ENCODE results near the gene KAZALD1. TPM values are rescaled to one million over a fixed set of nuclear protein-coding genes. Genes with fewer than 3 reads are reported as not detected.

The KAZALD1 gene
- total RNA-seq, 1 experiment from 2014 or later, result 16.0 TPM

DNA sequence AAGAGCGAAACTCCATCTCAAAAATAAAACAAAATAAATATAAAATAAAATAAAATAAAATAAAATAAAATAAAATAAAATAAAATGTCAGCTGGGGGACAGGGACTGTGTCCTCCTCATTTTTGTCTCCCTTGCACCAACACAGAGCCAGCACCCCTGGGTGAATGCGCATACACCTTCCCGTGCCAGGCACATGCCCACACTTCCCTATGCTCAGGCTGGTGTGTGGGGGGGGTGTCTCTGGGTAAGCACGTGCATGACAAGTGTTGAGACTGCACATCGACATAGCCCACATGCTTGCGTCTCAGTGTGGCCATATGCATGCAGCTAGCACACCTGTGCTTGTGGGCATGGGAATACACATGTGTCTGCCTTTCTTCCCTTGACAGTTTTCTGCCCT is 44.6 kb downstream of the KAZALD1 start:
- peaks cover 7 to 10% of the 10 kb centered on the region in 2 experiments; a peak in 3 of 4 replicates for H3K4me1 ChIP-seq (ENCODE audit: control insufficient read depth in 1 of 2, insufficient read depth in 2 of 2, low read length in 2 of 2)
- no peak for DNase-seq (ENCODE audit: low read depth, low spot score)
- H4K20me1 ChIP-seq (ENCODE audit: insufficient read depth), result no peaks in the 10 kb centered on the region
- intact Hi-C loops (cut with micrococcal nuclease), result no loop called here
- H2AFZ ChIP-seq (ENCODE audit: low read depth, low read length, poor library complexity, severe bottlenecking), result no peak overlapping the region
- no peaks in the 10 kb centered on the region for H3K27me3 ChIP-seq (ENCODE audit: insufficient read depth, low read length)
- no peak for ATAC-seq
- ChIA-PET CTCF (interaction anchor here (4.8 kb wide), 1 partner anchor 11 kb away, joined by 36 read pairs; no protein-coding TSS in a partner anchor), POLR2A (no interaction called here), RAD21 (ENCODE audit: low non-redundant PET in 1 of 2, low total read pairs in 2 of 2, uncharacterized antibody in 2 of 2, unreplicated experiment in 2 of 2) (no interaction called here)
- H3K9me3 ChIP-seq (ENCODE audit: control insufficient read depth in 1 of 2, insufficient read depth in 1 of 2, low read depth in 1 of 2, low read length in 2 of 2), result no peaks in the 10 kb centered on the region
- H3K9ac ChIP-seq (ENCODE audit: low read length), result no peak overlapping the region
- BruUV-seq (replicated peaks), result no TSS peak
- H3K4me2 ChIP-seq (ENCODE audit: low read length), result no peak overlapping the region
- no peak overlapping the region for H3K27ac ChIP-seq (ENCODE audit: low read depth, low read length)
- no peak overlapping the region for H3K4me3 ChIP-seq (replicated peaks in 1 of 2; ENCODE audit: low read depth in 1 of 2, low read length in 2 of 2)
- no peaks in the 10 kb centered on the region for H3K36me3 ChIP-seq (ENCODE audit: control insufficient read depth in 1 of 2, insufficient read depth in 2 of 2, low read length in 2 of 2)
- no peaks in the 10 kb centered on the region for H3K9me2 ChIP-seq (ENCODE audit: insufficient read depth)
- TF ChIP-seq POLR2AphosphoS5 (IDR thresholded peaks at IDR 0.05; ENCODE audit: low read depth, low read length) (no peak), FOSL1 (IDR thresholded peaks at IDR 0.05; ENCODE audit: low read depth) (no peak), SIN3A (IDR thresholded peaks at IDR 0.05; ENCODE audit: low read depth) (no peak), SP1 (IDR thresholded peaks at IDR 0.05; ENCODE audit: low read depth) (no peak), EZH2 (IDR thresholded peaks at IDR 0.05) (no peak), ELF1 (IDR thresholded peaks at IDR 0.05; ENCODE audit: borderline replicate concordance, low read depth) (no peak), CBX3 (IDR thresholded peaks at IDR 0.05; ENCODE audit: low read depth) (no peak), YY1 (IDR thresholded peaks at IDR 0.05; ENCODE audit: extremely low read depth, insufficient replicate concordance, low read depth, low read length) (no peak), TCF7L2 (IDR thresholded peaks at IDR 0.05; ENCODE audit: borderline replicate concordance, extremely low read depth, insufficient read depth, insufficient read length) (no peak)
- TF ChIP-seq, protein P1, sequence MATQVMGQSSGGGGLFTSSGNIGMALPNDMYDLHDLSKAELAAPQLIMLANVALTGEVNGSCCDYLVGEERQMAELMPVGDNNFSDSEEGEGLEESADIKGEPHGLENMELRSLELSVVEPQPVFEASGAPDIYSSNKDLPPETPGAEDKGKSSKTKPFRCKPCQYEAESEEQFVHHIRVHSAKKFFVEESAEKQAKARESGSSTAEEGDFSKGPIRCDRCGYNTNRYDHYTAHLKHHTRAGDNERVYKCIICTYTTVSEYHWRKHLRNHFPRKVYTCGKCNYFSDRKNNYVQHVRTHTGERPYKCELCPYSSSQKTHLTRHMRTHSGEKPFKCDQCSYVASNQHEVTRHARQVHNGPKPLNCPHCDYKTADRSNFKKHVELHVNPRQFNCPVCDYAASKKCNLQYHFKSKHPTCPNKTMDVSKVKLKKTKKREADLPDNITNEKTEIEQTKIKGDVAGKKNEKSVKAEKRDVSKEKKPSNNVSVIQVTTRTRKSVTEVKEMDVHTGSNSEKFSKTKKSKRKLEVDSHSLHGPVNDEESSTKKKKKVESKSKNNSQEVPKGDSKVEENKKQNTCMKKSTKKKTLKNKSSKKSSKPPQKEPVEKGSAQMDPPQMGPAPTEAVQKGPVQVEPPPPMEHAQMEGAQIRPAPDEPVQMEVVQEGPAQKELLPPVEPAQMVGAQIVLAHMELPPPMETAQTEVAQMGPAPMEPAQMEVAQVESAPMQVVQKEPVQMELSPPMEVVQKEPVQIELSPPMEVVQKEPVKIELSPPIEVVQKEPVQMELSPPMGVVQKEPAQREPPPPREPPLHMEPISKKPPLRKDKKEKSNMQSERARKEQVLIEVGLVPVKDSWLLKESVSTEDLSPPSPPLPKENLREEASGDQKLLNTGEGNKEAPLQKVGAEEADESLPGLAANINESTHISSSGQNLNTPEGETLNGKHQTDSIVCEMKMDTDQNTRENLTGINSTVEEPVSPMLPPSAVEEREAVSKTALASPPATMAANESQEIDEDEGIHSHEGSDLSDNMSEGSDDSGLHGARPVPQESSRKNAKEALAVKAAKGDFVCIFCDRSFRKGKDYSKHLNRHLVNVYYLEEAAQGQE (IDR thresholded peaks at IDR 0.05; ENCODE audit: low read depth), result no peak
- TF ChIP-seq, protein P2, sequence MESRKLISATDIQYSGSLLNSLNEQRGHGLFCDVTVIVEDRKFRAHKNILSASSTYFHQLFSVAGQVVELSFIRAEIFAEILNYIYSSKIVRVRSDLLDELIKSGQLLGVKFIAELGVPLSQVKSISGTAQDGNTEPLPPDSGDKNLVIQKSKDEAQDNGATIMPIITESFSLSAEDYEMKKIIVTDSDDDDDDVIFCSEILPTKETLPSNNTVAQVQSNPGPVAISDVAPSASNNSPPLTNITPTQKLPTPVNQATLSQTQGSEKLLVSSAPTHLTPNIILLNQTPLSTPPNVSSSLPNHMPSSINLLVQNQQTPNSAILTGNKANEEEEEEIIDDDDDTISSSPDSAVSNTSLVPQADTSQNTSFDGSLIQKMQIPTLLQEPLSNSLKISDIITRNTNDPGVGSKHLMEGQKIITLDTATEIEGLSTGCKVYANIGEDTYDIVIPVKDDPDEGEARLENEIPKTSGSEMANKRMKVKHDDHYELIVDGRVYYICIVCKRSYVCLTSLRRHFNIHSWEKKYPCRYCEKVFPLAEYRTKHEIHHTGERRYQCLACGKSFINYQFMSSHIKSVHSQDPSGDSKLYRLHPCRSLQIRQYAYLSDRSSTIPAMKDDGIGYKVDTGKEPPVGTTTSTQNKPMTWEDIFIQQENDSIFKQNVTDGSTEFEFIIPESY (IDR thresholded peaks at IDR 0.05; ENCODE audit: extremely low read depth, insufficient replicate concordance, low read length), result no peak
- TF ChIP-seq, protein P3, sequence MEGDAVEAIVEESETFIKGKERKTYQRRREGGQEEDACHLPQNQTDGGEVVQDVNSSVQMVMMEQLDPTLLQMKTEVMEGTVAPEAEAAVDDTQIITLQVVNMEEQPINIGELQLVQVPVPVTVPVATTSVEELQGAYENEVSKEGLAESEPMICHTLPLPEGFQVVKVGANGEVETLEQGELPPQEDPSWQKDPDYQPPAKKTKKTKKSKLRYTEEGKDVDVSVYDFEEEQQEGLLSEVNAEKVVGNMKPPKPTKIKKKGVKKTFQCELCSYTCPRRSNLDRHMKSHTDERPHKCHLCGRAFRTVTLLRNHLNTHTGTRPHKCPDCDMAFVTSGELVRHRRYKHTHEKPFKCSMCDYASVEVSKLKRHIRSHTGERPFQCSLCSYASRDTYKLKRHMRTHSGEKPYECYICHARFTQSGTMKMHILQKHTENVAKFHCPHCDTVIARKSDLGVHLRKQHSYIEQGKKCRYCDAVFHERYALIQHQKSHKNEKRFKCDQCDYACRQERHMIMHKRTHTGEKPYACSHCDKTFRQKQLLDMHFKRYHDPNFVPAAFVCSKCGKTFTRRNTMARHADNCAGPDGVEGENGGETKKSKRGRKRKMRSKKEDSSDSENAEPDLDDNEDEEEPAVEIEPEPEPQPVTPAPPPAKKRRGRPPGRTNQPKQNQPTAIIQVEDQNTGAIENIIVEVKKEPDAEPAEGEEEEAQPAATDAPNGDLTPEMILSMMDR (IDR thresholded peaks at IDR 0.05 in 2 of 3, conservative IDR thresholded peaks at IDR 0.05 in 1 of 3; ENCODE audit: borderline replicate concordance in 1 of 3, insufficient read depth in 1 of 3, low read depth in 2 of 3, low read length in 2 of 3), result no peak
- no peaks in the 10 kb centered on the region for H3K79me2 ChIP-seq (ENCODE audit: insufficient read depth, low read length)

Measured in HCT116 (cell line).